Adrenal gland (tissue), 5 donors: ENCODE data around the gene PLXNA4.

Source experiments
- POLR2A ChIP-seq, 2 donors: fragments of 450-650 bp; IDR thresholded peaks; one replicate each; pipeline ENCODE4 v1.6.1; 2017; ENCODE audit warnings: antibody characterized with exemption in 2 of 2, mild to moderate bottlenecking in 2 of 2, moderate library complexity in 1 of 2
- TF ChIP-seq, protein P1 (sequence below), 6 experiments: fragments of 450-650 bp in 4 of 6; fragments of 200-600 bp in 2 of 6; sonication (generic) in 1 of 6; IDR thresholded peaks; 1 replicate in 5 of 6; 2 replicates in 1 of 6; pipeline versions ENCODE4 v1.5.1 to v1.8.0; 2016 to 2021; ENCODE audit warnings: antibody characterized with exemption in 6 of 6, mild to moderate bottlenecking in 2 of 6, moderate library complexity in 1 of 6
- donor health status: DM: no; HTN: no; CAD: no.

- TF ChIP-seq, protein P1, sequence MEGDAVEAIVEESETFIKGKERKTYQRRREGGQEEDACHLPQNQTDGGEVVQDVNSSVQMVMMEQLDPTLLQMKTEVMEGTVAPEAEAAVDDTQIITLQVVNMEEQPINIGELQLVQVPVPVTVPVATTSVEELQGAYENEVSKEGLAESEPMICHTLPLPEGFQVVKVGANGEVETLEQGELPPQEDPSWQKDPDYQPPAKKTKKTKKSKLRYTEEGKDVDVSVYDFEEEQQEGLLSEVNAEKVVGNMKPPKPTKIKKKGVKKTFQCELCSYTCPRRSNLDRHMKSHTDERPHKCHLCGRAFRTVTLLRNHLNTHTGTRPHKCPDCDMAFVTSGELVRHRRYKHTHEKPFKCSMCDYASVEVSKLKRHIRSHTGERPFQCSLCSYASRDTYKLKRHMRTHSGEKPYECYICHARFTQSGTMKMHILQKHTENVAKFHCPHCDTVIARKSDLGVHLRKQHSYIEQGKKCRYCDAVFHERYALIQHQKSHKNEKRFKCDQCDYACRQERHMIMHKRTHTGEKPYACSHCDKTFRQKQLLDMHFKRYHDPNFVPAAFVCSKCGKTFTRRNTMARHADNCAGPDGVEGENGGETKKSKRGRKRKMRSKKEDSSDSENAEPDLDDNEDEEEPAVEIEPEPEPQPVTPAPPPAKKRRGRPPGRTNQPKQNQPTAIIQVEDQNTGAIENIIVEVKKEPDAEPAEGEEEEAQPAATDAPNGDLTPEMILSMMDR (IDR thresholded peaks at IDR 0.05) = no peak
- TF ChIP-seq POLR2A (IDR thresholded peaks at IDR 0.05) = no peak
Observed at GRCh38 chr7:132420527-132420926, 155.7 kb downstream of the PLXNA4 start.
